HG03571 (cell line): ENCODE data around the gene ULBP2.
"Not testable (repeated sequence)": the region's sequence is repeated elsewhere in the genome, so short reads cannot be mapped to it uniquely, and the experiment has no call there.

Experiments
- ATAC-seq: cut with Tn5 transposase; IDR thresholded peaks from one replicate; pipeline ENCODE4 v1.9.1; 2021; ENCODE audit not compliant: unreplicated experiment

ULBP2 gene

DNA sequence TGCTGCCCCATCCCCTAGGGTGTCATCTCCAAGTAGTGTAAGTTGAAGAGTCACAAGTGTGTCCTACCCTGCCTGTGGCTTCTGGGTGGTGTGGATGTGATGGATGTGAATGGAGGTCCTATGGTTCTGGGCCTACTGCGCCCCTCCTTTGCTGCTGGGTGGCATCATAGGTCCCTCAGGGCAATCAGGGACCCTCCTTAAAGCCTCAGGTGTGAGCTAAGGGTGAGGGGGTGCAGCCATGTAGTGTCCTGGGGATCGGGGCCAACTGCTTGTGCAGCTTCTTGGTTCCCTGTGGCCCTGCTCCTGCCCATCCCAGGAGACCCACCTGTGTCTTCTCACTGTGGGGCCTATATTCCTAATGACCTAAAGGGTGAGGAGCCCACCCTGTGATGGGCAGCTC is 24.5 kb downstream of the ULBP2 start:
- ATAC-seq: not testable (repeated sequence)

DNA sequence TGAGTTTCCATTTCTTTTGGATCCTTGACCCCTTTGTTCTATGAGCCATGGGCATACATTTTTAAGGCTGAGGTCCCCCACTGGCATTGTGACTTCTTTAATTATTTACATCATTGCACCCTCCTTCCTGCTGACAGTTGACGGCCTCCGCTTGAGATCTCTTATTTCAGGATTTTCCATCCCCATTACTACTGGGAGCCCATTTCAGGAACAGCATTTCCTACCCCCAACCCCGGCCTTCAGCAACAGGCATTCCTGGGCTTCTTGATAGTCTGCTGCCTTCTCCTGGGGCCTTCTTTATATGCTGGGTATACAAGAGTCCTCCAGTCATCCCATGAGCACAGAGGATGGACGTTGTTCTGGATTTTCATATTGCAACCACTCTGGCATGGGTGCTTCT is 25.8 kb downstream of the ULBP2 start:
- no peak for ATAC-seq

DNA sequence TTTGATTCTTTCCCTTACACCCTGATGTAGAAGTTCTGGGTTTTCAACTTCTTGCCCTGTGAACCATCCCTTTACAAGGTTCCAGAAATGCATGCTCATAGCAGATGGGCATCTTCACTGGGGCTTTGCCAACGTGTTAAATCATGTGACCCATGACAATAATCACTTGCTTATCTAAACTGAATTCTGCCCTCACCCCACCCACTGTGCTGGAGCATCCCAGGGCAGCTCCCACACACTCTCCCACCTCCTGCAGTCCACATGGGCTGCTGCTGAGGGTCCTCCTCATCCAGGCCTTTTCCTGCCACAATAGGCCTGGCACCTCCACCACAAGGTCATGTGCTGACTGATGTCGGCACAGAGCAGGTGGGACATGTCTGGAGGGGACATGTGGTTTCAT is 26.2 kb downstream of the ULBP2 start:
- ATAC-seq: not testable (repeated sequence)

DNA sequence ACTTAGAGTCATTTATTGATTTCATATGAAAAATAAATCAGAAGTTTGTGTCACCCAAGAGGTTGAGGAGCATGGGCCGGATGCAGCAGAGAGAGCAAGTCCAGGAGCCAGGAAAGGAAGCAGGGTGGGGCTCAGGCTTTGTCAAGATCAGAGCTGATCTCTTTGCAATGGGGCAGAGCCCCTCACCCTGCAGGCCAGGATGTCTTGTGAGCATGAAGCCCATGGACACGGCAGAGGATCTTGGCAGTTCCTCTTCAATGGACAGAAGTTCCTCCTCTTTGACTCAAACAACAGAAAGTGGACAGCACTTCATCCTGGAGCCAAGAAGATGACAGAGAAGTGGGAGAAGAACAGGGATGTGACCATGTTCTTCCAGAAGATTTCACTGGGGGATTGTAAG is 27.1 kb downstream of the ULBP2 start:
- not testable (repeated sequence) for ATAC-seq

DNA sequence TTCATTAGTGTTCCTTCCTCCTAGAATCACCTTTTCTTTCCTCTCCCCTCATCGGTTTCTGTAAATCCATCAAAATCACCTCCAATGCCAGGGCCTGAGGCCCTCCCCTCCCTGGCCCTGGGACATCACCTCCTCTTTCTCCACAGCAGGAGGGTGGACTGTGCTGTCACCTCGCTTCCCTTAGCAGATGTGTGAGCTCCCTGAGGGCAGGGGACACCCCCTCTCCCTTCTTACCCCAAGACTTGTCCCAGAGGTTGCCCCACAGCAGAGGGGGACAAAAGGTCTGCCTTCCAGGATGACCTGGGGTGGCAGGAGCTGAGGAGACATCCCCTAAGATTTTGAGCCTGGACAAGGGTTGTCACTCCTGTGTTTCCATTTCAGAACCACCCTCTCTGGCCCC is 27.8 kb downstream of the ULBP2 start:
- ATAC-seq: no peak

DNA sequence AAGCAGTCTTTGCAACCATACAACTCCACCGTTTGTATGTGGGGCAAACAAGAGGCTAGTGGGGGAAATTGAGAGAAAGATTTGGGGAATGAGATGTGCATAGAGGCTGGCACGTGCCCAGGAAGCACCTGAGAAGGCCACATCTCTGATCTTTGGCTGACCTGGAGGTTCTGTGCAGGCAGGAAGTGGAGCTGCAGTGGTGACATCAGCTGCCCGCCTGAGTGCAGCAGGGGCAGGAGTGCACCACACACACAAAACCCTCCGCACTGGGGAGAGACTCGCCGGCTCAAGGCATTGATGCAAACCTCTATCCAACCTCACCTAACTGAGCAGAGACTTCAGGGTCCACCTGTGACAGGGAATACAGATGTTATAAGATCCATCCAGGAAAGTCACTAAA is 32.6 kb downstream of the ULBP2 start:
- ATAC-seq: not testable (repeated sequence)

DNA sequence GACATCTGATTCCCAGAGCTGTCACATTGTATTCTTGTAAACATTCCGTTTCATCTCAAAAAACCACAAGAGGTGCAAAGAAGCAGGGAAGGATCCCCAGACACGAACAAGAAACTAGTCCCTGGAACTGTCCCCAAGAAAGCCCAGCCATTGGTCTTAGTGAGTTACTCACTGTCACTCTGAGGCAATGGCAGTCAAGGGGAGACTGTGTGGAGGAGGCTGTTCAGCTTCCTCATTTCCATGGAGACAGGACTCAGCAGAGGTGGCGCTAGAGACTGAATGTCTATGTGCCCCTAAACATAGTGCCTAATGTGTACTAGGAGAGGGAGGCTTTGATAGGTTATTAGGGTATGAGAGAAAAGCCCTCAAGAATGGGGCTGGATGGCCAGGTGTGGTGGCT is 33.0 kb downstream of the ULBP2 start:
- ATAC-seq: no peak

DNA sequence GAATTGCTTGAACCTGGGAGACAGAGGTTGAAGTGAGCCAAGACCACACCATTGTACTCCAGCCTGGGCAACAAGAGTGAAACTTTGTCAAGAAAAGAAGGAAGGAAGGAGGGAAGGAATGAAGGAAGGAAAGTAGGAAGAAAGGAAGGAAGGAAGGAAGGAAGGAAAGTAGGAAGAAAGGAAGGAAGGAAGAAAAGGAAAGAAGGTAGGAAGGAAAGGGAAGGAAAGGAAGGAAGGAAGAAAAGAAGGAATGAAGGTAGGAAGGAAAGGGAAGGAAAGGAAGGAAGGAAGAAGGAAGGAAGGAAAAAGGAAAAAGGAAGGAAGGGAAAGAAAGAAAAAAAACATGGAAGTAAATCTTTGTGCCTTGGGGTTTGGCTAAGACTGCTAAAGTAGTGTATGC is 33.6 kb downstream of the ULBP2 start:
- ATAC-seq: no peak

DNA sequence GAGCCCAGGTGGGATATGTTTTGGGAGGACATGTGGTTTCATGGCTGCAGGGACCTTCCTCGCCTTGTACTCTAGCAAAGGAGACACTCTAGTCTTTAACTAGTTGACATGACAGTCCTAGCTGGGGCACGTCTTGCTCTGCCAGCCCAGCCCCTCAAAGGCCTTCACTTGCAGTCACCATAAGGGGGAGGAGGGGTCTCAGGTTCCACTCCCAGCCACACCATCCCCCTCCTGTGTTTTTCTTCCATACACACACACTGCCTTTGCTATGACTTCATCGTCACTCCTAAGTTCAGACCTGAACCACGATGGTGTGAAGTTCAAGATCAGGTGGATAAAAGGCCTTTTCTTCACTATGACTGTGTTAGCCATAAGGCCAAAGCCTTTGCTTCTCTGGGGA is 35.4 kb downstream of the ULBP2 start:
- ATAC-seq: no peak

DNA sequence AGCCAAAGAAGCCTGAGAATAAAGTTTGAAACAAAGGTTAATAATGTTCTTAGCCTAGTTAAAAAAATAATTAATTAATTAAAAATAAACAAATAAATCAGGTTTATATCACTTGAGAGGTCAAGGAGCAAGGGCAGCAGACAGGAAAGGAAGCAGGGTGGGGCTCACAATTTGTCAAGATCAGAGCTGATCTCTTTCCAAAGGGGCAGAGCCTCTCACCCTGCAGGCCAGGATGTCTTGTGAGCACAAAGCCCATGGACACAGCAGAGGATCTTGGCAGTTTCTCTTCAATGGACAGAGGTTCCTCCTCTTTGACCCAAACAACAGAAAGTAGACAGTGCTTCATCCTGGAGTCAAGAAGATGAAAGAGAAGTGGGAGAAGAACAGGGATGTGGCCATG is 36.8 kb downstream of the ULBP2 start:
- ATAC-seq: no peak

DNA sequence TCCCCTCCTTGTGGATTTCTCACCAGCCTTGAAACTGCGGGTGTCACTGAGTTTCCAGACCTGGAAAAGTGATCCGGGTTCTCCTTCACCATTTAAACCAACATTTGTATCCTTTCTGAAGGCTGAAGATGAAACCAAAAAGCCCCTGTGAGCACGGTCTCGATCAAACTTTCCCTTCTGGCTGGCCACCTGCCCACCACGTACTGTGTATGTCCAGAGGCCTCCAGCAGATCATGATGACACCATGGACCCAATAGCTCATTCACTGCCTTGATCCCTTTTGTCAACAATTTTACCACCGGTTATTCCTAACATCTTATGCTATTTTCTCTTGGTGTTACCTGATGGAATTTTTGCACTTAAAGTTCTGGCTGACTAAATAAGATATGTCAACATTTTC is 37.5 kb downstream of the ULBP2 start:
- no peak for ATAC-seq

DNA sequence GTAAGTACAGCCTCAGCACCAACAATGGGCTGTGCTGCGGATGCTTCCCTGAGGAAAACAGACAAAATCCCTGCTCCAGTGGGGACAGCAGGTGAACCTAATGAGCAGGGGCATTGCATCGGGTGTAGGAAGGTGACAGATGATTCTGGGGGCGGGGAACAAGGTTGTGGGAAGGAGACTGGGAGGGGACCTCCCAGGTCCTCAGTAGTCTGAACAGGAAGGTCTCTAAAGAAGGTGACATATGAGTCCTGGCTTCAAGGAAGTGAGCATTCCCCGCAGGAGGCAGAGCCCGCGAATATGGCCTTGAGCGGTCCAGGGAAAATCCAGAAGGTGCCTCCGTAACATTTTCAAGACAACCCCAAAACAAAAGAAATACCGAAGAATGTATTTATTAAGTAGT is 41.3 kb downstream of the ULBP2 start:
- no peak for ATAC-seq

DNA sequence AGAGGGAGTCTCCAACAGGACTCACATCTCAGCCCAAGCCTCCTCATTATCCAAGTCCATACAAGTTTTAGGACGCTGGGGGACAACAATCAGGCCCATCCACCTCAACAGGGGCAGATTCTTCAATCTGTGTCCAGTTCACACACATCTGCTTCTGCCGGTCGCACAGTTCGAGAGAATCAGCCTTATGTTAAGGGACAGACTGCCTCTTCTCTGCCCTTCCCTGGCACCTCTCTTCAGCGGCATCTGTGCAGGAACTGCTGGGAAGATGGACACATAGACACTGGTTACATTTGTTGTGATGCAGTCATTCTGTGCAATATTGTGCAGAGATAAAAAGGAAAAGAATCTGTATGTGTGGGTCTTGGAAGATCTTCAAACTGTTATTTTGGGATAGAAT is 43.0 kb downstream of the ULBP2 start:
- no peak for ATAC-seq

DNA sequence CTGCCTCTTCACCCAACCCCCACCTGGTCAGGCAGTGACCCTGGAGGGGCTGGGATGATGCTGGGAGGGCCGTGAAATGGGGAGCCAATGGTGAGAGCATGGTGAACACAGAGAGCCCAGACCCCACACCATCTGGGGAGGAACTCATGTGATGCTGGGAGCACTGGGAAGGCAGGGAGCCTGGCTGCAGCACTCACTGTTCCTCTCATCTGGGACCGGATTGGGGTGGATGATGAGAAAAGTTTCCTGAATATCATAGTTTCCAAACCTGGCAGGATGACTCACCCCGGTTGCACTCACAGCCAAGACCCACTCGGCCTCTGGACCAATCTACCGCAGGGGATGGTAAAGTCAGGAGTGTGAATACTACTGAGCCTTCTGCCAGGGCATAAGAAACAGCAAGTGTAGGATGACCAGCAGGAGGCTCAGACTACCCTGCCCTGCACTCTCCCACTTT is 43.7 kb downstream of the ULBP2 start:
- no peak for ATAC-seq

DNA sequence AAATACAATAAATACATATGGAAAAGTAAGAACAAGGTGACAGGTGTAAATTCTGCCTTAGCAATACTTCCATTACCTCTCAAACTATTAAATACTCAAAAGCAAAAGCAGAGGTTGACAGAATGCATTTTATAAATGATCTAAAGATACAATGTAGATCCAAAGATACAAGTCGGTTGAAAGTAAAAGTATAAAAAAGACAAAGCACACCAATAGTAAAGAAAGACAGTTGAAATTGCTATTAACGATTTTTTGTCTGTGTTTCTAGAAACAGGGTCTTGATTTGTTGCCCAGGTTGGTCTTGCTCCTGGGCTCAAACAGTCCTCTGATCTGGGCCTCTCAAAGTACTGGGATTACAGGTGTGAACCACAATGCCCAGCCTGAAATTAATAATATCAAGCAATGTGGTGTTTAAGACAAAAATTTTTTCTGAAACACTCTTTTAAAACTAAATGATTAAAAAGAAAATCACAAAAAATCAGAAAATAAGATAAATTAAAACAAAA is 45.8 kb downstream of the ULBP2 start:
- no peak for ATAC-seq

DNA sequence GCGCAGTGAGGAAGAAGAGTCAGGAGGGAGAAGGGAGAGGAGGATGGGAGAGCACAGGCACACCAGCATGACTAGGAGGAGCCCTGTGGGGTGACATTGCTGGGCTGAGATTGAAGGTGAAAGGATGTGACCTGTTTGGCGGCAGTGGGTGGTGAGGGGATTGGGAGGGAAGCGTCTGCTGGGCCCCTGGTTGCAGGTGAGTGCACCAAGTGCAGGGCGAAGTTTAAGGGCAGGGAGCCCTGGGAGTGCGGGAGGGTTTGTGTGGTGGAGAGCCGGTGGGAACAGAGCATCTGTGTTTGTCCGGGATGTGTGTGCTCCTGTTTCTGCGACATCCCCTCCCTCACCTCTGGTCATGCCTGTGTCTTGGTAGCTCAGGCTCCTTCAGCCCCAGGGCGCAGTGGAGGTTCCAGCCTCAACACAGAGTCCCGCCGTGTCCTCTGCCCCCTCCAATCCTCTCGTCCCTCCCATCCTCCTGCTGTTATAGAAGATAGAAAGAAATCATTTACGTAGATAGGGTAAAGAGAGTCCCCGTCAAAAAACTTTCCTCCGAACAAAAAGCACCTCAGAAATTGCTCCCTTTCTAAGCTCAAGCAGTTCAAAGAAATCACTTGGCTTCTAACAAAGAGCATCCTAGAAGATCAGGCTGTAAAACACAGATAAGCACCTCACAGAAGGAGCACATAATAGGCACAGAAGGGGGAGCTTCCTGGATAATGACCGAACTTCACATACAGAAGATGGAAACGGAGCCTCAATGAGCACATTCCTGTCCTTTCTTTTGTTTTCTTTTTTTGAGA is 46.9 kb downstream of the ULBP2 start:
- ATAC-seq: no peak

DNA sequence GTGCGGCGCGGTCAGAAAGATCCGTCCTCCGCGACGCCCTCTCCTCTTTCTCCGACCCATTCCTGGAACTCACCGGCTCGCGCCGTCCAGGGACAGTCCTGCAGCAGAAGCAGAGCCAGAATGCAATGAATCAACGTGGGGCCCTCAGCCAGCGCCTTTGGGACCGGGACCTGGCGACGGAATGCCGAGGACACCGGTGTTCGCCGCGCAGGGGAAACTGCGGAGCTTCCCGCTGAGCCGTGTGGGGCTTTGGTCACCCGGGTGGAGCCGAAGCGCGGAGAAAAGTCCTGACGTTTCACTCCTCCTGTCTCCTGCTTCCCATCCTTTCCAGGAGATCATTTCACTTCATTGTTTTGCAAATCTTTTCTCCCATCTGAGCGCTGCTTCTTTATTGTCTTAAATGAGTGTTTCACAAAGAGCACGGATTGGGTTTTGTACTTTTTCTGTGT is 48.4 kb downstream of the ULBP2 start:
- no peak for ATAC-seq

DNA sequence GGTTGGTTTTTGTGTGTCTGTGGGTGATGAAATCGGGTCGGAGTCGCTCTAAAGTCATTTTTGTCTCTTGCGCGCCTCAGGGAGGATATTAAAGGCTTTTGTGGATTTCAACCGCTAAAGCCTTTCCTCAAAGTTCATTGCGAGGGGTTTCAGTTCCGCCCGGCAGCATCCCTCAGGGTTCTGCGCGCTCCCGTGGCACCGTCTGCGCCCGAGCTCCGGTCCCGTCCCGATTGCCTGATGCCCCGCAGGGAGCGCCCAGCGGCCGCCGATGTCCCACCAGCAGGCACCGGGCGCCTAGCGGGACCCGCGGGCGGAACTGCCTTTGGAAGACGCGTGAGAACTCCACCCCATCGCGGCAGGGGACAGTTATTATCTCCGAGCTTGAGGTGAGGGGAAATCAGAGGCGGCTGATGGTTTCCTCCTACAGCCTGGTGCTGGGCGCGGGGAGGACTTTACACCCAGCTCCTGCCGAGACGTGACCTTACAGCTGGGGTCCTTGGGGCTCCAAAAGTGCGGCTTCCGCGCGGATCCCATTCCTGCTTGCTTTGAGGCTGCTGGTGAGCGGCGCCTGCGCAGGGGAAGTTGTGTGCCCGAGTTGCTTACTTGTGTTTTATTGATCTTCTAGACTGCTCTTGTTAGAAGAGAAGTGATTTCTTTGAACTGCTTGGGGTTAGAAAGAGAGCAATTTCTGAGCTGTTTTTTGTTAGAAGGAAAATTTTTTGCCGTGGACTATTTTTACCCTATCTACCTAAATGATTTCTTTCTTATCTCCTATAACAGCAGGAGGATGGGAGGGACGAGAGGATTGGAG is 49.1 kb downstream of the ULBP2 start:
- no peak for ATAC-seq

DNA sequence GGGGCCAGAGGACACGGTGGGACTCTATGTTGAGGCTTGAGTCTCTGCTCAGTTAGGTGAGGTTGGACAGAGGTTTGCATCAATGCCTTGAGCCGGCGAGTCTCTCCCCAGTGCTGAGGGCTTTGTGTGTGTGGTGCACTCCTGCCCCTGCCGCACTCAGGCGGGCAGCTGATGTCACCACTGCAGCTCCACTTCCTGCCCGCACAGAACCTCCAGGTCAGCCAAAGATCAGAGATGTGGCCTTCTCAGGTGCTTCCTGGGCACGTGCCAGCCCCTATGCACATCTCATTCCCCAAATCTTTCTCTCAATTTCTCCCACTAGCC is 49.6 kb downstream of the ULBP2 start:
- ATAC-seq: peak; percentile 51

DNA sequence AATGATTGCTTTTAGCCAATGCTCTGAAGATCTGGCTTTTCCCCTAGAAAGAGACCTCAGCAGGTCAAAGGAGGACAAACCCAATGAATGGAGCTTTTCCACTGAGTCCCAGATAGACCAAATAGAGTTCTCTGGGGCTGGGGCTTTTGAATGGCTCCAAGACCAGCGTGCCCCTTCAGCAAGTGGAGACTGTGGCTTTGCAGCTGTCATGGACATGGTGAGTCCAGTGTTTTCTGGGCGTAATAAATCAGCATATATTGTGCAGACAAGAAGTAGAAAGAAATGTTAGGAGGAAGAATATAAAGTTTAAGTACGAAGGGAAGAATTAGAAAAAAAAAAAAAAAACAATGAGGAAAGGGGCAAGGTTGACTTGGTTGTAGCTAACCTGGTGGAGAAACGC is 50.0 kb downstream of the ULBP2 start:
- no peak for ATAC-seq

DNA sequence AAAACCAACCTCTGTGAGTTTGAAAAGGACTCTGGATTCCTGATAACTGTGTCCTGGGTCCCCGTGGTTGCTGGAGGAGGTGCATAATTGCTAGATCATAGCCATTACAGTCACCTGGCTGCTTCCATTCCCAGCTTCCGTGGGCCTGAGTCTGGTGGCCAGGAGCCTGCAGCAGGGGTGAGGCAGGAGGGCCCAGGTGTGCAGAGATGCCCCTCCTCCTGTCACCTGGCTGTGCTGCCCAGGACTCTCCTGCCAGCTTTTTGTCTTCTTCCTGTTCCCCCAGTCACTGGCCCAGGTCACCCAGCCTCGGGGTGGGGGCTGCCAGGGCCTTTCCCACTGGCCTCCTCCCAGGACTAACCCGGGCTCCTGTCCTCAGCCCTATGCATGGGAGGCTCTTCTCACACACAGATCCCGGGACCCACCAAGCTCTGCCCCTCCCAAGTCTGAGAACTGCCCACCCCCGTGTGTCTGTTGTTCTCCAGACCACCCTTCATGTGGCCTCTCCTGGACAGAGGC is 53.5 kb downstream of the ULBP2 start:
- ATAC-seq: no peak

DNA sequence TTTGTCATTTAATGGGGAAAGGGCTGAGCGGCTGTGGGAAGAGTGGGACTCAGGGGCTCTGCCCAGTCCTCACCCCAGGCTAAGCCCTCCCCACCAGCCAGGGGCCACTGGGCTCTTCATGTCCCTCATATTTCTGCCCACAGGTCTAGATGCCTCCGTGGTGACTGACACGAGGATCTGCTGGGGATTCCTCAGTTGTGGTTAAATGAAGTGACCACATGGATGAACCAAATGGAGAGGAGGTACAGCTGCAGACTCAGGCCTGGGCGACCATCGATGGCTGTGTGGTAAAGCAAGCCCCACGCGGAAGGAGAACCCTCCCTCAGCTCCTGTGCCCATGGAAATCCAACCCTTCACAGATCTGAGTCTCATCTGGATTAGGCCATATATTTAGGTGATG is 54.2 kb downstream of the ULBP2 start:
- ATAC-seq: no peak
